Mesenchymal stem cell (in vitro differentiated cells and primary cell): Measurements from ENCODE around the gene KLHL6.
A peak's percentile ranks its signal among the peaks of the same experiment; 100 is the strongest.
"Not testable (repeated sequence)": the region's sequence is repeated elsewhere in the genome, so short reads cannot be mapped to it uniquely, and the experiment has no call there.

Experiments used
- DNase-seq: peaks from one replicate; pipeline ENCODE4 v3.0.0-alpha.2; 2013
- H2AFZ ChIP-seq: one replicate; pipeline ENCODE4 v1.6.1; 2013; ENCODE audit warnings: low read depth, mild to moderate bottlenecking, control low read depth, inconsistent platforms, low read length, moderate library complexity
- H2AK5ac ChIP-seq: 2 replicates; pipeline ENCODE4 v1.6.1; 2013; ENCODE audit warnings: low read length, moderate library complexity, mild to moderate bottlenecking, inconsistent platforms; ENCODE audit not compliant: severe bottlenecking
- H2BK120ac ChIP-seq: one replicate; pipeline ENCODE4 v1.6.1; 2013; ENCODE audit warnings: low read depth, mild to moderate bottlenecking, inconsistent platforms, low read length, moderate library complexity
- H2BK12ac ChIP-seq, 2 experiments: one replicate each; pipeline ENCODE4 v1.6.1; 2013; ENCODE audit warnings: inconsistent platforms in 2 of 2, low read length in 2 of 2, mild to moderate bottlenecking in 2 of 2, moderate library complexity in 2 of 2, control low read depth in 1 of 2
- H2BK15ac ChIP-seq: one replicate; pipeline ENCODE4 v1.6.1; 2013; ENCODE audit warnings: mild to moderate bottlenecking, low read depth, inconsistent platforms; ENCODE audit not compliant: poor library complexity, severe bottlenecking
- H2BK5ac ChIP-seq: 2 replicates; pipeline ENCODE4 v1.6.1; 2013; ENCODE audit warnings: low read depth, mild to moderate bottlenecking, low read length, control low read depth, inconsistent platforms; ENCODE audit not compliant: poor library complexity, severe bottlenecking
- H3K14ac ChIP-seq, 2 experiments: one replicate each; pipeline ENCODE4 v1.6.1; 2013; ENCODE audit warnings: inconsistent platforms in 2 of 2, low read length in 2 of 2, control low read depth in 1 of 2, mild to moderate bottlenecking in 1 of 2, moderate library complexity in 1 of 2
- H3K18ac ChIP-seq, 2 experiments: one replicate each; pipeline ENCODE4 v1.6.1; 2013; ENCODE audit warnings: inconsistent platforms in 2 of 2, low read length in 2 of 2, control low read depth in 1 of 2, low read depth in 1 of 2, mild to moderate bottlenecking in 1 of 2
- H3K23ac ChIP-seq, 2 experiments: one replicate each; pipeline ENCODE4 v1.6.1; 2013; ENCODE audit warnings: inconsistent platforms in 2 of 2, low read length in 2 of 2, mild to moderate bottlenecking in 2 of 2, moderate library complexity in 2 of 2, control low read depth in 1 of 2
- H3K27ac ChIP-seq: 2 replicates; pipeline ENCODE4 v1.5.1; 2013; ENCODE audit warnings: mild to moderate bottlenecking, moderate library complexity, low read length, control low read depth, inconsistent platforms; ENCODE audit not compliant: poor library complexity, severe bottlenecking
- H3K27me3 ChIP-seq, 2 experiments: 2 replicates each; pipeline versions ENCODE4 v1.6.1 to v1.7.0; 2013; ENCODE audit warnings: low read length in 2 of 2, mild to moderate bottlenecking in 2 of 2, moderate library complexity in 2 of 2, control low read depth in 1 of 2, inconsistent platforms in 1 of 2; ENCODE audit not compliant: control insufficient read depth in 1 of 2, insufficient read depth in 1 of 2
- H3K36me3 ChIP-seq, 2 experiments: 2 replicates each; pipeline versions ENCODE4 v1.6.1 to v1.7.0; 2013; ENCODE audit warnings: low read length in 2 of 2, control low read depth in 1 of 2, inconsistent platforms in 1 of 2, low read depth in 1 of 2, mild to moderate bottlenecking in 1 of 2; ENCODE audit not compliant: insufficient read depth in 2 of 2, control insufficient read depth in 1 of 2
- H3K4ac ChIP-seq, 2 experiments: one replicate each; pipeline ENCODE4 v1.6.1; 2013; ENCODE audit warnings: inconsistent platforms in 2 of 2, low read length in 2 of 2, mild to moderate bottlenecking in 2 of 2, moderate library complexity in 2 of 2, control low read depth in 1 of 2, low read depth in 1 of 2
- H3K4me1 ChIP-seq: 2 replicates; pipeline ENCODE4 v1.6.1; 2013; ENCODE audit warnings: low read depth, low read length, control low read depth; ENCODE audit not compliant: control insufficient read depth, insufficient read depth
- H3K4me2 ChIP-seq: 2 replicates; pipeline ENCODE4 v1.6.1; 2013; ENCODE audit warnings: low read length, mild to moderate bottlenecking, inconsistent platforms; ENCODE audit not compliant: poor library complexity, severe bottlenecking
- H3K4me3 ChIP-seq, 2 experiments: 2 replicates each; pipeline versions ENCODE4 v1.5.1 to v1.7.0; 2013; ENCODE audit warnings: low read length in 2 of 2, mild to moderate bottlenecking in 2 of 2, control low read depth in 1 of 2, low read depth in 1 of 2; ENCODE audit not compliant: insufficient read depth in 1 of 2
- H3K79me1 ChIP-seq: replicated peaks from 2 replicates; pipeline ENCODE4 v1.6.1; 2013; ENCODE audit warnings: mild to moderate bottlenecking, control low read depth, low read length, inconsistent platforms; ENCODE audit not compliant: poor library complexity, severe bottlenecking
- H3K9ac ChIP-seq: 2 replicates; pipeline ENCODE4 v1.7.0; 2013; ENCODE audit warnings: mild to moderate bottlenecking, low read length, moderate library complexity
- H3K9me3 ChIP-seq: 2 replicates; pipeline ENCODE4 v1.7.0; 2013; ENCODE audit warnings: mild to moderate bottlenecking, low read length; ENCODE audit not compliant: control insufficient read depth
- H4K8ac ChIP-seq: one replicate; pipeline ENCODE4 v1.6.1; 2013; ENCODE audit warnings: inconsistent platforms, mild to moderate bottlenecking, low read length, moderate library complexity
- H4K91ac ChIP-seq: one replicate; pipeline ENCODE4 v1.6.1; 2013; ENCODE audit warnings: mild to moderate bottlenecking, low read length, inconsistent platforms
- WGBS: methylation state at CpG from one replicate; pipeline ENCODE4 v1.1.7; 2013; ENCODE audit warnings: mixed read lengths; 5-methylcytosine and 5-hydroxymethylcytosine counted together

The KLHL6 gene

DNA sequence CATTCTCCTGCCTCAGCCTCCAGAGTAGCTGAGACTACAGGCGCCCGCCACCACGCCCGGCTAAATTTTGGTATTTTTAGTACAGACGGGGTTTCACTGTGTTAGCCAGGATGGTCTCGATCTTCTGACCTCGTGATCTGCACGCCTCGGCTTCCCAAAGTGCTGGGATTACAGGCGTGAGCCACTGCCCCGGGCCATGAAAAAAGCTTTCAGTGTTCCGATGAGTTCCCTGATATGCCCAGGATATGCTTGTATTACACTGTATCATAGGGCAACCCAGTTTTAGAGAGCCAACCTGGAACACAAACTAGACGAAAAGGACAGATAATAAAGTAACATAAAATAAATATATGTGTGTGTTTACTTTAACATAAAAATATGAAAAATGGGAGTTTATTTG lies 89.8 kb downstream of the KLHL6 start:
- H2AK5ac ChIP-seq, H4K91ac ChIP-seq, H3K36me3 ChIP-seq: not testable (repeated sequence)

GRCh38 chr3:183464480-183464879 lies 91.0 kb downstream of the KLHL6 start:
- Histone ChIP-seq H3K79me1 (no peaks in the 10 kb centered on the region), H3K4me2 (no peak overlapping the region), H4K91ac (no peak overlapping the region), H2BK15ac (no peak overlapping the region), H3K14ac (no peak overlapping the region), H3K9ac (no peak overlapping the region), H4K8ac (no peak overlapping the region), H2AK5ac (no peak overlapping the region), H2AFZ (no peak overlapping the region), H3K23ac (no peak overlapping the region), H3K4ac (no peak overlapping the region), H2BK12ac (no peak overlapping the region), H3K18ac (no peak overlapping the region), H3K4me1 (no peaks in the 10 kb centered on the region), H3K27me3 (no peaks in the 10 kb centered on the region), H3K27ac (no peak overlapping the region), H2BK120ac (no peak overlapping the region), H3K36me3 (no peaks in the 10 kb centered on the region), H2BK5ac (no peak overlapping the region), H3K4me3 (no peak overlapping the region), H3K9me3 (no peaks in the 10 kb centered on the region)
- WGBS: 83% methylated on average over 2 of the region's 2 CpGs
- DNase-seq: no peak

More for the DNA sequence above, 89.8 kb downstream of the KLHL6 start:
- 87% methylated on average over 12 of the region's 13 CpGs for WGBS
- H3K4me3 ChIP-seq, DNase-seq, H3K27ac ChIP-seq, H2BK15ac ChIP-seq, H2BK12ac ChIP-seq, H3K9ac ChIP-seq, H3K9me3 ChIP-seq, H3K4ac ChIP-seq, H2AFZ ChIP-seq, H2BK5ac ChIP-seq, H3K18ac ChIP-seq, H3K4me1 ChIP-seq, H3K14ac ChIP-seq, H2BK120ac ChIP-seq, H3K23ac ChIP-seq, H3K4me2 ChIP-seq, H3K27me3 ChIP-seq, H4K8ac ChIP-seq, H3K79me1 ChIP-seq: not testable (repeated sequence)

GRCh38 chr3:183460081-183461055 lies 95.1 kb downstream of the KLHL6 start:
- H3K4me1 ChIP-seq: no peaks in the 10 kb centered on the region
- H3K23ac ChIP-seq: no peak overlapping the region
- H2BK15ac ChIP-seq: no peak overlapping the region
- peaks cover 0 to 4% of the 10 kb centered on the region in 2 experiments for H3K36me3 ChIP-seq
- no peak overlapping the region for H3K27ac ChIP-seq
- no peaks in the 10 kb centered on the region for H3K27me3 ChIP-seq
- no peak overlapping the region for H2AK5ac ChIP-seq
- H3K14ac ChIP-seq: no peak overlapping the region
- H3K18ac ChIP-seq: no peak overlapping the region
- no peak overlapping the region for H2BK12ac ChIP-seq
- no peaks in the 10 kb centered on the region for H3K9me3 ChIP-seq
- no peak overlapping the region for H2BK120ac ChIP-seq
- no peak for DNase-seq
- H3K4me3 ChIP-seq: no peak overlapping the region
- no peak overlapping the region for H4K91ac ChIP-seq
- H3K9ac ChIP-seq: no peak overlapping the region
- no peaks in the 10 kb centered on the region for H3K79me1 ChIP-seq
- H2AFZ ChIP-seq: no peak overlapping the region
- H3K4ac ChIP-seq: no peak overlapping the region
- no peak overlapping the region for H3K4me2 ChIP-seq
- 95% methylated on average over 5 of the region's 7 CpGs for WGBS
- no peak overlapping the region for H2BK5ac ChIP-seq
- H4K8ac ChIP-seq: no peak overlapping the region

- no peak overlapping the region for H4K91ac ChIP-seq
- peaks cover 1% of the 10 kb centered on the region for H3K4me1 ChIP-seq
- no peak for DNase-seq
- H2AFZ ChIP-seq: no peak overlapping the region
- no peak overlapping the region for H3K9ac ChIP-seq
- H3K27me3 ChIP-seq: no peaks in the 10 kb centered on the region
- H2BK120ac ChIP-seq: no peak overlapping the region
- H3K4me2 ChIP-seq: peak overlapping the region; percentile 10
- H3K4ac ChIP-seq: no peak overlapping the region
- no peak overlapping the region for H2BK15ac ChIP-seq
- H3K79me1 ChIP-seq: peaks cover 2% of the 10 kb centered on the region
- no peak overlapping the region for H2BK5ac ChIP-seq
- 38% methylated on average over 5 of the region's 5 CpGs for WGBS
- H3K14ac ChIP-seq: no peak overlapping the region
- H3K36me3 ChIP-seq: peaks cover 6 to 9% of the 10 kb centered on the region in 2 experiments
- H2BK12ac ChIP-seq: no peak overlapping the region
- no peak overlapping the region for H3K4me3 ChIP-seq
- H2AK5ac ChIP-seq: no peak overlapping the region
- no peak overlapping the region for H3K18ac ChIP-seq
- no peaks in the 10 kb centered on the region for H3K9me3 ChIP-seq
- no peak overlapping the region for H3K23ac ChIP-seq
- peak overlapping the region; percentile 49 for H3K27ac ChIP-seq
- no peak overlapping the region for H4K8ac ChIP-seq
Measured at GRCh38 chr3:183455089-183455488, 100.4 kb downstream of the KLHL6 start.
